NCI-H2081 (cell line): ENCODE measurements around the gene DOCK4.

Experiments
- DNase-seq, 2 experiments: peaks; one replicate each; lab custom pipeline; 2025; lab: John Stamatoyannopoulos, UW

The DOCK4 gene

DNA sequence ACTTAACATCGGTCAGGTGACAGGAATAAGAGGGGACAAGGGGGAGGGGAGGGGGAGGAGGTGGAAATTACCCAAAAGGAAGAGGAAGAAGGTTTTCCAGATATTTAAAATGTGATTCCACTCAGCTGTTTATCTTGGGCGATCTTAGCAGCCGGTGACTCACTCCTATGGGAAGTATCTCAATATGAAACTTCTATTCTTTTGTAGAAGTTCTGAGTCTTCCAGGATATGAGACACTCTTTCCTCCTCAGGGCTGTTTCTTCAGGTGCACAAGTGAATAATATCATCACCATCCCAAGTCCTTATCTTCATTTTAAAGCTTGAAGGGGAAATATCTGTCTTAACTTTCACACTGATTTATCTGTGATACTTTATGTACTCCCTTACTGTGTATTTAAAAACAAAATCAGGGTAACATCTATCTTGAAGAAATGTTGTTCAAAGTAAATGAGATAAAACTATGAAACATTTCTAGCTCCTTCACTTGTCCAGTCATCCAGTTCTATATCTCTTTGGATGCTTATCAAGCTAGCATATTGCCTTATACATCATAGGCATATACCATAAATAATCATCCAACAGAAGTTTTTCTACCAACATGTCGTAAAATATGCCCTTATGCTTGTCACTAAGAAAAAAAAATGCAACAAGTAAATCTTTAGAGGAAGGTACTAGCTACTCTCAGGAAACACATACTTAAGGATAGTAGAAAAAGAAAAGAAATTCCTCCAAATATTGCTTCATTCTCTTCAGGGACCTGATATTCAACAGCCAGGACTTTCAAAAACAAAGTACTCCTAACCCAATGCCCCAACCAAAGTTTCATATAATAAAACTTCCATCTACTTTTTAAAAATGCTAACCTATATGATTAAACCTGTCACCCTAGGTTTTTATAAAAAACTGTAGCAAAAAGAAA is 13.7 kb downstream of the DOCK4 start:
- no peak for DNase-seq

DNA sequence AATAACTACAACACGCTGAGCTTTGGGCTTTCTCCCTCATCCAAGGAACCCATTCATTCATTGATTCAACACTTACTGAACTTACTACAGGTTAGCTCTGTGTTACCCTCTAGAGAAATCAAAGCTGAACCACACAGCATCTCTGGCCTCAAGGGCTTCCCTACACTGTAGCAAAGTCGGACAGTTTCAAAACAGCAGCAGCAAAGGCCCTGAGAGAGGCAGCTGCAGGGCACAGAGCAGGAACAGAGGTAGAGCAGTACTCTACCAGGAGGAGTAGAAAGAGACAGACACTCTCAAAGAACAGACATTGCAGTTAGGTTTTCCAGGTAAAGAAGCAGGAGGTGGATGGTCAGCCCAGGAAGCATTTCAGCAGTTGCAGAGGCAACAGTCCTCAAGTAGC is 16.1 kb downstream of the DOCK4 start:
- DNase-seq, result no peak

DNA sequence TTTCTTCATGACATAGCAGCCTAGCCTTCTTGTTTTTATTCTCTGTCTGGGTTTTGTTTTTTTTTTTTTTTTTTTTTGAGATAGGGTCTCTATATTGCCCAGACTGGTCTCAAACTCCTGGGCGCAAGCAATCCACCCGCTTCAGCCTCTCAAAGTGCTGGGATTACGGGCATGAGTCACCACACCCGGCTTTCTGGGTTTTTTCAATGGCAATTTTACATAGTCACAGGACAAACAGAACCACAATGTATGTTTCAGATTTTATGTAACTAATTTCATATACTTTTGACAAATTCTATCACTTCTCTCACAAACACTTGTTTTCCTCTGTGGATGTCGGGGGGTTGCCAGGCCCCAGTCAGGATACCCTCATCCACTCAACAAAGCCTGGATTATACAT is 16.5 kb downstream of the DOCK4 start:
- no peak for DNase-seq

DNA sequence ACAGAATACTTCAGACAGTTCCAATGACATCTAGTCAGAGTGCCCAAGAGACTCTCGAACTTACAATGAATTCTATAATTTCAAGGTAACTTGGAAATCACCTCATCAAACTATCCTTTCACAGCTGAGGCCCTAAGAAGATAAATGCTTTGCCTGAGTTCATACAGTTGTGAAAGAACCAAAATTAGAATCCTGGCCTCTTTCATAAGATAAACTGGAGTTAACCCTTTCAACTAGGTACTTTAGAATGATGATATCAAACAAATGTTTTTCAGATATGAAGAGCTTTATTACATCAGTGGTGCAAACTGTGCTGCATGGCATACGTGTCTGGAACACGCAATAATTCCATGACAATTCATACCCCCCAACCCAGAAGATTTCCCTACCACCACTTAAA is 17.9 kb downstream of the DOCK4 start:
- DNase-seq, result no peak

DNA sequence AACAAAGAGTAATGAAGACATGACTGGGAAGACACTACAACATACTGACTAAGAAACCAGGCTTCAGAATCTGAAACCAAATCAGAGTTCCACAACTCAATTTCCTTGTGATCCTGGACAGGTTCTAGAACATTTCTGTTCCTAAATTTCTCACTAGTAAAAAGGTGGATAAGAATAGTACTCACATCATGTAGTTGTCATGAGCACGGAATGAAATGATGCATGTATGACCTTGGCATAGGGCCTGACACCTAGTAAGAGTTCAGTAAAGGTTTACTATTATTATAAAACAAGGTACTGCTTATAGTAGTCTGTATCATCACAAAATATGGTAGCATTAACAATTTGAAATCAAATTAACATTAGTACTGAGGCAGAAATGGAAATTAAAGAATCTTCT is 19.9 kb downstream of the DOCK4 start:
- no peak for DNase-seq

DNA sequence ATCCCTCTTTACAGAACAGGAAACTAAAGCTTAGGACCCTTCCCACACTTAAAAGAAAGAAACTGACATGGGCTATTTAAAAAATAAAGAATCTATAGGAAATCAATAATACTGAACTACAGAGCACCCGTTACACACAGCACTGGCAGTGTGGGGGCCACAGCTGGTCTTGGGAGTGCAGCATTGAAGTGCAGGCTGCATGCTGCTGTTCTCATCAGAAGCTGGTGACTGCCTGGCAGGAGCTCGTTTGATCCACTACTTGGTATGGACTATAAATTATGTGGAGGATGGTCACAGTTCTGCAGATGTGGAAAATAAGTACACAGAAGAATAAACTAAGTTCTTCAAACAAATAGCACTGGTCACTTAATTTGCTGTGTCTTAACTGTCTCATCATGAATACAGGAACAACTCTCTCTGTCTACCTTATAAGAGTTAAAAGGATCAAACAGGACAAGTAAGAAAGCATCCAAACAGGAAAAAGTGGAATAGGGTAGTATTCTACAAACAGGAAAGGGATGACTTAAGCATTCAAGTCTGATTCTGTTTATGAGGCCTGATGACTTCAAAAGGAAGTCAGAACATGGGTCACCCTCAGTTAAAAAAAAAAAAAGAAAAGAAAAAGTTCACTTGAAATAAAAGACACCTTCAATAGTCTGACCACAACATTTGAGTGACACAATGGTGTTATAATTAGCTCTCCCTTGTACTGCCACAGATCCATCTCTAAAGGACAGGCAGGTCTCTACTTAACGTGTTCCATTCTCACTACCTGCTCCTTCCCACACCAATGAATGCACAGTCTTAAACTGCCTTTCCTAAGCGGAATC is 21.0 kb downstream of the DOCK4 start:
- no peak for DNase-seq

DNA sequence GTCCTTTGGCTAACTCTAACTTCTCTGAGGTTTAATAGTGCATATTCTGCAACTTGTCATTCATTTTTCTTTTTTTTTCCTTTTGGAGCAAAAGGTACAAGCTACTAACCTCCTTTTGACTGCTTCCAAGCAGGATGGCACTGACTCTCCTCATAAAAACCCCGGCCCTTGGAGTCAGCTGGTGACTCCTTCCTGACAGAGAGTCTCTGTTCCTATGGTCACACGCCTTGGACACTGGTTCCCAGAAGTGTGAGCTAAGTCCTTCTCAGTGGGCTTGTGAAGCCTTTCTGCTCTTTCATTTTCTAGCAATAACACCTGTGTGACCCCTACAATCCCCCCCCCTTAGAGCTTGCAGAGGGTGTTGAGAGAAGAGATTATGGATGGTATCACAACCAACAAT is 21.7 kb downstream of the DOCK4 start:
- DNase-seq, result no peak

DNA sequence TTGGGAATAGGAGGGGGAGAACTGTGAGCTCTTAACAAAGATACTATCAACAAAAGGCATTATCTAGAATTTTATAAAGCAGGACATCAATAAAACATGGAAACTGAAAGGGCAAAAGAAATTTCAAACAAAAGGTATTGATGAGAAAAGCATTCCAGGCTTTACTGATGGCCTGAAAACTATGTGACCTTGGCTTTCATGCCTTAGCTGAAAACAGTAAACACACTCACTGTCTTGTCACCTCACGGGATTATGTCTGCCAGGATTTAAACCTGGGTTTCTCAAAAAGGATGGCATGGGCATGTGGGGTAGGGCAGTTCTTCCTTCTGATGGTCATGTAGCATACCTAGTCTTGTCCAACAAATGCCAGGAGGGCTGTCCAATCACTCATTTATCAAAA is 22.9 kb downstream of the DOCK4 start:
- DNase-seq, result no peak

DNA sequence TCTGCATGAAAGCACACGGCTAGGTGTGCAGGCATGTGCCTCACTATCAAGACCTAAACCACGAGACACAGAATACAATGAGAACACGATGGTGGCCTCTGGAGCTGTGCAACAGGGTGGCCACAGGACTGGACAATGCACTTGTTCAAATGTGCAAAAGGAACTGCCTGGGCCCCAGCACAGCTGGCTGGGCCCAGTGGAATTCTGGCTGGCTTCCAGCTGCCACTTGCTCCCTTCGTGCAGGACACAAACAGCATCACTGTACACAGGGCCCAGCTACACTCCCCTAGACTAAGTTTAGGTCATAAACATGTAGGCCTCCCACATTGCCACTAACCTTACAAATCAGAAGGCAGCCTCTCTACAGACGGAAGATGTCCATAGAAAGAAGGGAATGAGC is 23.4 kb downstream of the DOCK4 start:
- DNase-seq, result no peak

DNA sequence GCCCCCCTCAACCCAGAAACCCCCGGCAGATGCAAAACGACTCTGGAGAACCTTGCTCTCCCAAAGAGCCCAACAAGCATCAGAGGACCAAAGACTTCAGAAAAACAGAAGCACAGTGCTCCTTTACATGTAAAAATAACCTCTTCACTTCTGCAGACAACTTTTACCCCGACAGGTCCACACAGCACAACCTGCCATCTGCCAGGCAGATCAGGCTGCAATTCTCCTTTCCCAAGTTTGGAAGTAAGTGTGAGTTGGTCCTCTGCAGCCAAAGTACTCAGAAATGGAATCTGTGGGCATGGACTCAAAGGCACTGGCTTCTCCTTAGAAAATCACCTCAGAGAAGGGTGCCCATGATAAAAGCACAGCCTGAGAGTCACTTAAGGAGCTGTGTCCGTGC is 26.0 kb downstream of the DOCK4 start:
- DNase-seq, result no peak

DNA sequence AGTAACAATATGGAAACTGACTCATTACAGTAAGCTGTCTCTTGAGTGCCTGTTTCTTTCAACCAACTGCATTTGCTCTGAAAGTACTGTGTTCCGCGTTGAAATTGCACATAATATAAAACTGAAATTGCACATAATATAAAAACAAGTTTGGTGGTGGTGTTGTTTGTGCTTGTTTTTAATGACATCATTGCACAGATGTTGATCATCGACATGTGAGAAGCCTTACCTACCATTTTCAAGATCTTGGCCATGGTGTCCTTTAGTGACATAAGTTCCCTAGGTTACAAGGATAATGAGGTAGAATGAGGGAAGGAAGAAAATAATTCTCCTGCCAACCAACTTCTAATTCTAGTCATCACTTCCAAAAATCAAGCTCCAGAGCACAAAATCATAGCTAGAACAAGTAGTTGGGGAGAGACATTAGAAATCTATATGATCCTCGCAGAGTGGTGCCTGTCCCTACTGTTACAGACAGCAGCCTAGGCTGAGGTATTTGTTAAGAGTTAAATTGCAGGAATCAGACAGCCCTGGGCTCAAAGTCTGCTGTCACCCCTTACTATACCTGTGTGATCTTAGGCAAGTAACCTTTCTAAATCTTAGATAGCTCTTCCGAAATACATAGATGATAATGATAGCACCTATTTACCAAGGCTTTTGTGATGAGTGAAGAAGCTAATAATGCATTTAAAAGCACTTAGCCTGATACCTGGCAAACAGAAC is 29.3 kb downstream of the DOCK4 start:
- no peak for DNase-seq

DNA sequence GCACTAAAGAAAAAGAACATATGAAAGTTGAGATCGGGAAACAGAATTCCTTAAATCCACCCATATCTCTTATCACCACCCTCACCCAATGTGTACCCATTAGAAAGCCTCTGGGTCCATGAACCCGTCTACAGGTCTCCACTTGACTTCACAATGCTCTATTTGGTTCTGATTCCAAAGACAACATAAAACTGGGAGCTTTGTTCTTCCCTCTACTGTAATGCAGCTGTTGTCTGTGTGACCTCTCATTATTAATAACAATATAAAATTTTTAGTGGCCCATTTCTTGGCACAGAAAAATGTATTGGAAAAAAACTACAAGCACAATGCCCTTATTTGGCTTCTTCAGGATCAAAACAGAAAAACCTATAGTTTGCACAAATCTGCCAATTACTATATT is 30.0 kb downstream of the DOCK4 start:
- no peak for DNase-seq

DNA sequence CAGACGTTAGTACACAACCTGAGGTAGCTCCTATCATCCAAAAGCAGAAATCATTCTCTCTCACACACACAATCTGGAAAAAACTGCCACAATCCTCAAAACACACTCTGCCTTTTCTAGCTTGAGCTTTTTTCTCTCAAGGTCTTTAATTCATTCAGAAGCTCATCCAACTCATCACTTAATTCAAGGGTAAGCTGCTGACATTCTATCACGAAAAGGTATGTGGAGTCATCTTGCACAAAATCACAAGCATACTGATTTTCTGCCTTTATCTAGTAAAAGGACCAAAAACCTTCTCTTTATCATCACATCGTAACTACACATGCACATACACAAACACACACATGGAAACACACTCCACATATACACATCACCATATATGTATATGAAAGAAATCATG is 32.0 kb downstream of the DOCK4 start:
- no peak for DNase-seq

DNA sequence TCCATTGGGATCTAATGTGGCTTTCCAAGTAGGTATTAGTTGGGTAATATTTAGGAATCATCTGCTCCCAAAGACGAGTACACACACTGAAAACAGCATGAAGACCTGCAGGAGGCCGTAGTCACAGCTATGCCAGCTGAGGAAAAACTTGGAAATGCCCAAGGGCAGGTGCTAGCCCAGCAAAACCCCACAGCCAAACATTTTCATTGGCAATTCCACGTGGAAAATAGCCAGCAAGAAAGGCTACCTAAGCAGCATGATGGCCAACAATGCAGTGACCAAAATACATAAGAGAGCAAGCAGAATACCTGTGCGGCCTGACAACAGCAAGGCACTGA is 32.7 kb downstream of the DOCK4 start:
- DNase-seq, result peak; percentile 62 to 85

DNA sequence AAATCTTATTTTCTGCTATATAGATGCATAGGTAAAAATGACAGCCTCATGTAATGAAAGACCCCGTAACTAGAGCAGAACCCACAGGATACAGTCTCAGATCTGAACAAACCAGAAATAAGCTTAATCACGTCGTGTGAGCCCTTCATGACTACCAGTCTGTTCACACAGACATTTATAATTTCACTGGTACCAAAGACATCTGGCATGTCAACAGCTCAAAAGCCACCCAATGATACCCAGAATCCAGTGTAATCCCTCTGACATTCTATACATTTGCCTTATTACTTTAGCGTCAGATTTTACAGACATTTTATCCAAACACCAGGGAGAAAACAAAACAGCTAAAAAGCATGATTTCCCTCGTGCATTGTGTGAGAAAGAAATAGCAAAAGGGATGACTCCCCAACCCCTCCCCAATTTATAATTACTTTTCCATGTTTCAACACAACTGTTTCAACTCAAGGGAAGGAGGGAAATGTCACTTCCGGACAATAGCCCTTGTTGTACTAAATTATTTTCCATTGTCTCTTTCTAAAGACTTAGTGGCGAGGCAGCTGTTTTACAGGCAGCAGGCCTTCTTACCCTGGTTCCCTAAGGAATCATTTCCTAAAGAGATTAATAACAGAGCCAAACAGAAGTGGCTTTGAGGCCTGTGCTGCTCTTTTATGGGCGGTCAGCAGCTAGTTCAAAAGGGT is 33.2 kb downstream of the DOCK4 start:
- DNase-seq, result peak; percentile 62 to 85

DNA sequence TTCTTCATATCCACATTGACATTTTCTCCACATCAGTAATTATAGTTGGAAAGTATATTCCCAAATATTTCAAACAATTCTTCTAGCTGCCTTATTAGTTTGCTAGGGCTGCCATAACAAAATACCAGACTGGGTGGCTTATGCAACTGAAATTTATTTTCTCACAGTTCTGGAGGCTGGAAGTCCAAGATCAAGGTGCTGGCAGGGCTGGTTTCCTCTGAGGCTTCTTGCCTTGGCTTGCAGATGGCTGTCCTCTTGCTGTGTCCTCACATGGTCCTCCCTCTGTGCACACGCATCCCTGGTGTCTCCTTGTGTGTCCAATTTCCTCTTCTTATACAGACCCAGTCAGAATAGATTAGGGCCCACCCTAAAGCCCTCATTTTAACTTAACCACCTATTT is 34.5 kb downstream of the DOCK4 start:
- no peak for DNase-seq

DNA sequence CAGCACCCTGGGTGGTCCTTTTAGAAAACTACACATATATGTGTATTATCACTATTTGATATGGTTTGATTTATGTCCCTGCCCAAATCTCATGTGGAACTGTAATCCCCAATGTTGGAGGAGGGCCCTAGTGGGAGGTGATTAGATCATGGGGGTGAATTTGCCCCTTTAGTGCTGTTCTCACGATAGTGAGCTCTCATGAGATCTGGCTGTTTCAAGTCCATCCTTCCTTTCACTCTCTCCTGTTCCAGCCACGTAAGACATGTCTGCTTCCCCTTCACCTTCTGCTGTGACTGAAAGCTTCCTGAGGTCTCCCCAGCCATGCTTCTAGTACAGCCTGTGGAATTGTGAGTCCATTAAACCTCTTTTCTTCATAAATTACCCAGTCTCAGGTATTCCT is 37.3 kb downstream of the DOCK4 start:
- DNase-seq, result no peak

DNA sequence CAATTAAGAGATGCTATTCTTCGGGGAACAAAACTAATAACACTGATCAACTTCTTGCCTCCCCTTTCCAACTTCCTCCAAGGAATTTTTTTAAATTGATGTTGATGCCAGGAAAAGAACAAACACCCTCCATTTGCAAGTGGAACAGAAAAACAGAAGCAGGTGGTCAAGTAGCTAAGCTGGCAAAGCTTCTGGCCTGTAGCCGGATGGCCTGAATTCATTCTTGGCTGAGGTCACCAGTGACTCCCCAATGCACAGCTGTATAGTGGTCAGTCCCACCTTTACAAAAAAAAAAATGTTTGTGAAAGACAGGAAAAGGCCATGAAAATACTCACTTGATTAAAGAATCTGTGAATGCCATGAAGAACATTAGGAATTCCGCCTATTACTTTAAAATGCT is 39.1 kb downstream of the DOCK4 start:
- DNase-seq, result no peak

DNA sequence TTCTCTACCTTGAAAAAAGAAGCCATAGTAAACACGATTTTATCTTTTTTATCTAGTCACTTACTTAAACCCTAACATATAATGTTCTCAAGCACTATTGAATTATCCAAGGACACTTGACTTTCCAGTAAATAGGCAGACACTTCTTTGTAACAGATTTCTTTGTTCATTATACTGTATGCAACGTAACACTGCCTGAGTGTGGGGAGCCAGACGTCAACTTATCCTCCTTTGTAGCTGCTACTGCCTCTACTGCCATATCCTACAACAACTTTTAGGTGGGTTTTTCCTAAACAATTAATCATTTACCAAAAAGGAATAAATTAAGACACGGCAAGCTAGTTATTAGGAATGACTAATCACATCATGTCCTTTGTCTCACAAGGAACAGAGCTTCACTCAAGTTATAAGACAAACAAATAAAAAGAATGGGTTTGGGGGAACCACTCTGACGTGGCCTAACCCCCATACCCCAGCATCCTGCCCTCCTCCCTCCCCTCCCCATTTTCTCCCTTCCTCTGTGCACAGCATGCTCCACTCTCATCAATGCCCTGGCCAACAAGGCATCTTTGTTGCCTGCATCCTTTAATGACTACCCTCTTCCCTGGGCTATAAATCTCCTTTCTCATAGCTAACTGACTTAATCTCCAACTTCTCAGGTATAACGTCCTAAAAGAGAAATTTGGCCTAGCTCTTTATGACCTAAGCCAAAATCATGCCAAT is 43.3 kb downstream of the DOCK4 start:
- peak in 1 of 2 experiments; percentile 44 for DNase-seq

DNA sequence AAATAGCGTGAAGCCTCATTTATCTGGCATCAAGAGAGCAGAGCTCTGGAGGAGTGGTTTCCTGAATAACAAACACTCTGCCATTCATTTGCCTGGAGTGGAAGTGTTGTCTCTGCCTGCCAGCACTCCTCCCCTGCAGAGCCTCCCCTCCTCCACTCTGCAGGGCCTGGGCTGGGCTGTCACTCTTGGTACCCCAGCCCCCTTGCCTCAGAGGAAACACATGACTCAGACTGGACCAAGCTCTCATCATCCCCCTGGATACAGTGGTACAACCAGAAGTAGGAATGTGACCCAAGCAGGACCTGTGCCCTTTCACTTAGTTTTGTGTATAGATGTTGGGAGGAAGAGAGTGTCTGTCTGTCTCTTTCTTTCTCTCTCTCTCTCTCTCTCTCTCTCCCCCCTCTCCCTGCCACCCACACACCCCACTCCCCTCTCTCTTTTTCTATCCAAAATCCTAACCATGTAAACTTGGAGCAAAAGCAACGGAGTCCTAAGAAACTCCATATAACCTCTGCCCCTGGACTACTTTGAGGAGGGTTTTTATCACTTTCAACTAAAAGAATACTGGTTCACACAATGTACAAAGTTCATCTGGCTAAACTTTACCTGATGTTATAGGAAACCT is 43.9 kb downstream of the DOCK4 start:
- DNase-seq, result peak; percentile 59 to 81
